DMS114 treated with DMSO at 0.1 percent for 48 hours (cell line): ENCODE measurements around the gene TIMP2.
"Not testable (repeated sequence)": the region's sequence is repeated elsewhere in the genome, so short reads cannot be mapped to it uniquely, and the experiment has no call there.

Experiments used
- DNase-seq: peaks from one replicate; lab custom pipeline; 2025; ENCODE audit not compliant: unreplicated experiment; lab: John Stamatoyannopoulos, UW

TIMP2 gene

GRCh38 chr17:78908426-78908825 is 16.8 kb downstream of the TIMP2 start:
- DNase-seq = no peak

GRCh38 chr17:78905541-78905940 is 19.6 kb downstream of the TIMP2 start:
- DNase-seq = no peak

- DNase-seq = no peak
These were observed 20.1 kb downstream of the TIMP2 start for GRCh38 chr17:78905116-78905515.

- DNase-seq = no peak
These were observed 20.8 kb downstream of the TIMP2 start for GRCh38 chr17:78904371-78904770.

GRCh38 chr17:78903101-78903779 is 21.9 kb downstream of the TIMP2 start, which contains the start of gene CEP295NL:
TSS of gene CEP295NL (minus strand) at chr17:78903201. CDS start at chr17:78901828, 1,373 bp downstream.
- DNase-seq = no peak

- not testable (repeated sequence) for DNase-seq
These were observed 23.0 kb downstream of the TIMP2 start for GRCh38 chr17:78902231-78902630.

- no peak for DNase-seq
These were observed 23.4 kb downstream of the TIMP2 start for GRCh38 chr17:78901806-78902205.

- no peak for DNase-seq
These were observed 24.4 kb downstream of the TIMP2 start for GRCh38 chr17:78900816-78901215.

- DNase-seq = no peak
These were observed 25.6 kb downstream of the TIMP2 start for GRCh38 chr17:78899361-78900260.

GRCh38 chr17:78898947-78899346 is 26.2 kb downstream of the TIMP2 start:
- DNase-seq = no peak

GRCh38 chr17:78898075-78898836 is 26.9 kb downstream of the TIMP2 start:
- no peak for DNase-seq

- no peak for DNase-seq
These were observed 27.5 kb downstream of the TIMP2 start for GRCh38 chr17:78897664-78898047.

- DNase-seq = no peak
These were observed 28.1 kb downstream of the TIMP2 start for GRCh38 chr17:78896834-78897663.

GRCh38 chr17:78896091-78896833 is 28.9 kb downstream of the TIMP2 start:
- no peak for DNase-seq

- no peak for DNase-seq
These were observed 29.9 kb downstream of the TIMP2 start for GRCh38 chr17:78895322-78895721.

- no peak for DNase-seq
These were observed 31.5 kb downstream of the TIMP2 start for GRCh38 chr17:78893684-78894083.

- DNase-seq = no peak
These were observed 32.2 kb downstream of the TIMP2 start for GRCh38 chr17:78892936-78893379.

- DNase-seq = no peak
These were observed 32.7 kb downstream of the TIMP2 start for GRCh38 chr17:78892520-78892919.

- DNase-seq = no peak
These were observed 33.1 kb downstream of the TIMP2 start for GRCh38 chr17:78892062-78892456.
